OCI-LY1 (cell line): Measurements from ENCODE around the gene KHDC1L.

Source experiments
- CTCF ChIP-seq: fragments of 200-600 bp; sonication (generic), shearing (Covaris generic); IDR thresholded peaks from 2 replicates; pipeline ENCODE4 v1.5.1; 2017; ENCODE audit warnings: mild to moderate bottlenecking, antibody characterized with exemption, low read length, moderate library complexity, mixed read lengths
- EZH2 ChIP-seq: fragments of 200-600 bp; sonication (generic), shearing (Covaris generic); IDR thresholded peaks from 2 replicates; pipeline ENCODE4 v1.8.0; 2017; ENCODE audit warnings: borderline replicate concordance, mixed run types, mild to moderate bottlenecking, antibody characterized with exemption, low read length, moderate library complexity, mixed read lengths

- TF ChIP-seq EZH2 (no peak), CTCF (no peak)
These were observed 16.7 kb upstream of the KHDC1L start for GRCh38 chr6:73242001-73242400.
